ENCODE measurements around the gene AAGAB. TPM values are rescaled to one million over a fixed set of nuclear protein-coding genes. Genes with fewer than 3 reads are reported as not detected.
"Not testable (repeated sequence)": the region's sequence is repeated elsewhere in the genome, so short reads cannot be mapped to it uniquely, and the experiment has no call there.

AAGAB gene
- total and polyA plus RNA-seq, 9 donors = 7.8 to 37.1 (median 22.8) TPM

- TF ChIP-seq POLR2A (IDR thresholded peaks at IDR 0.05) (no peak), CTCF (IDR thresholded peaks at IDR 0.05) (no peak), EP300 (IDR thresholded peaks at IDR 0.05) (no peak)
- no peak for DNase-seq
- 88 to 94% (median 91%) methylated on average over 1 of the region's 1 CpG for WGBS, 3 donors
- no peak overlapping the region for H3K4me3 ChIP-seq
- H3K27ac ChIP-seq = no peak overlapping the region
- no peaks in the 10 kb centered on the region for H3K9me3 ChIP-seq
- no peaks in the 10 kb centered on the region for H3K27me3 ChIP-seq
- intact Hi-C loops (cut with DNase I) = loop anchor here in 1 of 4 donors (2.0 kb wide), 1 partner anchor 348 kb away; no protein-coding TSS in a partner anchor
- H3K4me1 ChIP-seq (ENCODE audit: insufficient read depth) = no peaks in the 10 kb centered on the region
- H3K36me3 ChIP-seq = no peaks in the 10 kb centered on the region
These were observed 42.2 kb upstream of the AAGAB start for GRCh38 chr15:67296684-67297083.

GRCh38 chr15:67296188-67296587 lies 41.7 kb upstream of the AAGAB start:
- no peak for TF ChIP-seq EP300 (IDR thresholded peaks at IDR 0.05)
- TF ChIP-seq POLR2A (IDR thresholded peaks at IDR 0.05) = no peak
- no peak for TF ChIP-seq CTCF (IDR thresholded peaks at IDR 0.05)
- no peak for DNase-seq
- H3K27ac ChIP-seq = no peak overlapping the region
- H3K9me3 ChIP-seq = no peaks in the 10 kb centered on the region
- no peaks in the 10 kb centered on the region for H3K27me3 ChIP-seq
- 93 to 98% (median 95%) methylated on average over 5 of the region's 5 CpGs for WGBS, 3 donors
- intact Hi-C loops (cut with DNase I) = loop anchor here in 1 of 4 donors (2.0 kb wide), 1 partner anchor 347 kb away; no protein-coding TSS in a partner anchor
- no peaks in the 10 kb centered on the region for H3K4me1 ChIP-seq (ENCODE audit: insufficient read depth)
- no peak overlapping the region for H3K4me3 ChIP-seq
- H3K36me3 ChIP-seq = no peaks in the 10 kb centered on the region

GRCh38 chr15:67290319-67290718 lies 35.9 kb upstream of the AAGAB start:
- no peaks in the 10 kb centered on the region for H3K9me3 ChIP-seq
- no peaks in the 10 kb centered on the region for H3K4me1 ChIP-seq (ENCODE audit: insufficient read depth)
- 95 to 100% (median 97%) methylated on average over 1 of the region's 1 CpG for WGBS, 3 donors
- H3K4me3 ChIP-seq = no peak overlapping the region
- TF ChIP-seq POLR2A (IDR thresholded peaks at IDR 0.05) (no peak), CTCF (IDR thresholded peaks at IDR 0.05) (no peak), EP300 (IDR thresholded peaks at IDR 0.05) (no peak)
- no peak for DNase-seq
- intact Hi-C loops (cut with DNase I) = no loop called here
- no peaks in the 10 kb centered on the region for H3K36me3 ChIP-seq
- no peak overlapping the region for H3K27ac ChIP-seq
- H3K27me3 ChIP-seq = no peaks in the 10 kb centered on the region

GRCh38 chr15:67286400-67286799 lies 31.9 kb upstream of the AAGAB start:
- intact Hi-C loops (cut with DNase I); H3K9me3 ChIP-seq; H3K4me3 ChIP-seq; H3K27ac ChIP-seq; DNase-seq; H3K4me1 ChIP-seq (ENCODE audit: insufficient read depth); H3K36me3 ChIP-seq; H3K27me3 ChIP-seq: not testable (repeated sequence)
- 84 to 99% (median 99%) methylated on average over 6 of the region's 6 CpGs for WGBS, 3 donors

GRCh38 chr15:67285625-67286024 lies 31.2 kb upstream of the AAGAB start:
- DNase-seq; H3K4me3 ChIP-seq; H3K36me3 ChIP-seq; H3K27me3 ChIP-seq; H3K4me1 ChIP-seq (ENCODE audit: insufficient read depth); H3K9me3 ChIP-seq; intact Hi-C loops (cut with DNase I); H3K27ac ChIP-seq: not testable (repeated sequence)

- Histone ChIP-seq H3K36me3 (no peaks in the 10 kb centered on the region), H3K27ac (no peak overlapping the region), H3K4me3 (no peak overlapping the region), H3K9me3 (no peaks in the 10 kb centered on the region), H3K4me1 (ENCODE audit: insufficient read depth) (no peaks in the 10 kb centered on the region), H3K27me3 (no peaks in the 10 kb centered on the region)
- DNase-seq = no peak
- intact Hi-C loops (cut with DNase I) = no loop called here
- TF ChIP-seq POLR2A (IDR thresholded peaks at IDR 0.05) (no peak), CTCF (IDR thresholded peaks at IDR 0.05) (no peak), EP300 (IDR thresholded peaks at IDR 0.05) (no peak)
- whole genome bisulfite sequencing, 3 donors = 58 to 86% (median 76%) methylated on average over 1 of the region's 1 CpG
These were observed 27.3 kb upstream of the AAGAB start for GRCh38 chr15:67281714-67282113.
